ENCODE data around the gene NCEH1. TPM values are rescaled to one million over a fixed set of nuclear protein-coding genes. Genes with fewer than 3 reads are reported as not detected.

Gene NCEH1
- total RNA-seq, 2 donors from 2014 or later: 1.0 to 2.4 TPM

DNA sequence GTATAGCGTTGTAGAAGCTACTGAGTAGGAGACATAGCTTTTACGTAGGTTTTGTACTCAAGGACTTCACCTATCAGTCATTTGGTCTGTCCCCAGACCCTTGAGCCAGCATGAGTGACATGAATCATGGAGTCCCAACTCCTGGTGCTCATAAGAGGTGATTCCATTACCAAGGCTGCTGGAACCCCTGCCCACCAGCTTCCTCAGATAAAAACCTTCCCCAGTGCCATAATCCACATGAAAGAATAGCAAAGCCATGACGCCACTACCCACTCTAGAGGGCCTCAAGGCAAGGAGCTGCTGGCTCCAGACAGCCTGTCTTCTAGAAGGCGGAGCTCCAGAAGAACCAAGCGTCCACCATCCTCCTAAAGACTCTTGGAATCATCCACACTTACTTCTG is 69.6 kb downstream of the NCEH1 start:
- no peak for ATAC-seq

DNA sequence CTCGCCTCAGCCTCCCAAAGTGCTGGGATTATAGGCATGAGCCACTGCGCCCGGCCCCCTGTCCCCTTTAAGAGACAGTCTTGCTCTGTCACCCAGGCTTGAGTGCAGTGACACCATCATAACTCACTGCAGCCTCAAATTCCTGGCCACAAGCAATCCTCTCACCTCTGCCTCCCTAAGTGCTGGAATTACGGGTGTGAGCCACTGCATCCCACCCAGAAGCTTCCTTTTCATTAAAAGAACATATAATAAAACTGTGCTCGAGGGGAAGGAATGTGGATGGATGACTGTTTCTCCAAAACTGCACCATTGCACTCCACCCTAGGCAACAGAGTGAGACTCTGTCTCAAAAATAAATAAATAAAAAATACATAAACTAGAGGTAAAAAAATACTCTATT is 70.1 kb downstream of the NCEH1 start:
- DNase-seq (no peak), ATAC-seq (no peak)
- Mint-ChIP-seq H3K36me3 (ENCODE audit: low read depth) (peaks cover 5% of the 10 kb centered on the region), H3K4me3 (no peak overlapping the region), H3K4me1 (no peaks in the 10 kb centered on the region), H3K27me3 (no peaks in the 10 kb centered on the region), H3K27ac (no peak overlapping the region)
- no peaks in the 10 kb centered on the region for H3K9me3 ChIP-seq (ENCODE audit: control insufficient read depth, low read length, poor library complexity, severe bottlenecking)

More for the DNA sequence above, 69.6 kb downstream of the NCEH1 start:
- H3K9me3 ChIP-seq (ENCODE audit: control insufficient read depth, low read length, poor library complexity, severe bottlenecking): no peaks in the 10 kb centered on the region
- Mint-ChIP-seq H3K36me3 (ENCODE audit: low read depth) (peaks cover 5% of the 10 kb centered on the region), H3K27me3 (no peaks in the 10 kb centered on the region), H3K4me1 (no peaks in the 10 kb centered on the region), H3K27ac (no peak overlapping the region), H3K4me3 (no peak overlapping the region)
- DNase-seq: no peak

DNA sequence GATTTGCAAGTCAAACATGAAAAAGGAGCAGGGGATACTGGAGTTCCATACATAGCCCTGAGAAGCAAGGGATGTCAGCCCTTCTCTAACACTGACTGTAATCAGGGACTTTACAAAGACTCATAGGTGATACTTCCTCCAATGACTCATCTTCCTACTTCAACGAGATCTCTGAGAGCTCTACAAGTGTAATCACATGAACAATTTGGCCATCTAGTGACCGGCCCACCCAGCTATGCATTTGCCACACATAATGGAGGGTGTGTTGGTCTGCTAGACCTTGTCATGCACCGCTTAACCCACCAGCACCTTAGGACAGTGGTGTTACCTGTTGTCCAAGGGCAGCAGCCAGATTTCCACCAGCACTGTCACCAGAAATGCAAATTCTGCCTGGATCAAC is 75.3 kb downstream of the NCEH1 start:
- H3K27me3 Mint-ChIP-seq: no peaks in the 10 kb centered on the region
- no peak overlapping the region for H3K27ac Mint-ChIP-seq
- H3K36me3 Mint-ChIP-seq (ENCODE audit: low read depth): no peaks in the 10 kb centered on the region
- H3K4me3 Mint-ChIP-seq: no peak overlapping the region
- H3K4me1 Mint-ChIP-seq: peaks cover 2% of the 10 kb centered on the region
- no peaks in the 10 kb centered on the region for H3K9me3 ChIP-seq (ENCODE audit: control insufficient read depth, low read length, poor library complexity, severe bottlenecking)
- no peak for ATAC-seq
- DNase-seq: no peak

DNA sequence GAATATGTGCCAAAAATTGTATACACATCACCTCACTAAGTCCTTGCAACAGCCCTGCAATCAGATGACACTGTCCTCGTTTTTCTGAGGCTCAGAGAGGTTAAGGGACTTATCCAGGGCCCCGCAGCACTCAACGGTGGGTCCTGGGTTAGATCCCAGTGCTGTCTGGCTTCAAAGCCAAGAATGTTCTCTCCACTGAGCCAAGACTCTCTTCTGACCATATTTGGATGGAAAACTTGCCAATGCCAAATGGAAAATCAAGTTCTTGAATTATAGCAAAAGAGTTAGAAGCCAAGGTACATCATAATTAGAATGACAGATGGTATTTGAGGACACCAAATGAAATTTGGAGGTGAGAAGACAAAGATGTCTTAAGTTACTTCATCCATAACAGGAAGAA is 75.9 kb downstream of the NCEH1 start:
- ATAC-seq (no peak), DNase-seq (no peak)
- Mint-ChIP-seq H3K27ac (no peak overlapping the region), H3K27me3 (no peaks in the 10 kb centered on the region), H3K4me3 (no peak overlapping the region), H3K36me3 (ENCODE audit: low read depth) (no peaks in the 10 kb centered on the region), H3K4me1 (peaks cover 5% of the 10 kb centered on the region)
- H3K9me3 ChIP-seq (ENCODE audit: control insufficient read depth, low read length, poor library complexity, severe bottlenecking): no peaks in the 10 kb centered on the region

DNA sequence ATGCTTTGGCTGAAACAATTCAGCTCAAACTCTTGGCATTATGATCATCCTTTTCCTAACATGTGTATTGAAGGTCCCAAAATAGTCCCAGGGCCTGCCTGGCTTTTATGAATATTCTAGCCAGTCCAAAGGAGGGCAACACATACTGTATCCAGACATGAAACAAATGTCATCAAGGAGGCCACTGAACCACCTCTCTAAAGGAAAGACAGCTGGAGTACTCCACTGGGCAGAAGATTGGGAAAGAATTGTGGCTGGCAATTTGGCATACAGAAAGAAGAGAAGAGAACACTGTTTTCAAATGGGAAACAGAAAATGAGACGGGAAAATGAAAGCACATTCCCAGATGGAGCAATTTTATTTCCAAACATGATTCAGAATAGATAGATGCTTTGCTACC is 80.6 kb downstream of the NCEH1 start:
- H3K4me1 Mint-ChIP-seq: peaks cover 2% of the 10 kb centered on the region
- no peak overlapping the region for H3K27ac Mint-ChIP-seq
- ATAC-seq: no peak
- H3K27me3 Mint-ChIP-seq: peaks cover 3% of the 10 kb centered on the region
- H3K9me3 ChIP-seq (ENCODE audit: control insufficient read depth, low read length, poor library complexity, severe bottlenecking): no peaks in the 10 kb centered on the region
- peaks cover 2% of the 10 kb centered on the region for H3K36me3 Mint-ChIP-seq (ENCODE audit: low read depth)
- H3K4me3 Mint-ChIP-seq: no peak overlapping the region
- no peak for DNase-seq

DNA sequence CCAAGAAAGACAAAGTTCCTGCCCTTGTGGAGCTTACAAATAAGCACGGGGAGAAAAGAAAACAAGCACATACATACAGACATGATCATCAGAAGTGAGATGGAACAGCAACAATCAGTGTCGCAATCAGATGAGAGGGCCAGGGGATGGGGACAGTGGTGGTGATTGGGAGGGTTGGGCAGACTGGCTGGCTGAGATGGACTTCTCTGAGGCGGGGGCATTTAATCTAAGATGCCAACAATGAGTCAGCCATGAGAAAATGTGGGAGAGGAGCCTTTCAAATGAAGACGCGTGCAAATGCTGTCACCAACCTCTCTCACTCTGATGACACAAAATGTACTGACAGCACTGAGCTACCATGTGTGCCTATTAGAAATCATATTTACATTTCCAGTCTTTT is 81.4 kb downstream of the NCEH1 start:
- Mint-ChIP-seq H3K27me3 (peaks cover 6% of the 10 kb centered on the region), H3K36me3 (ENCODE audit: low read depth) (peaks cover 5% of the 10 kb centered on the region), H3K27ac (no peak overlapping the region), H3K4me3 (no peak overlapping the region), H3K4me1 (peaks cover 2% of the 10 kb centered on the region)
- DNase-seq (no peak), ATAC-seq (no peak)
- H3K9me3 ChIP-seq (ENCODE audit: control insufficient read depth, low read length, poor library complexity, severe bottlenecking): no peaks in the 10 kb centered on the region

DNA sequence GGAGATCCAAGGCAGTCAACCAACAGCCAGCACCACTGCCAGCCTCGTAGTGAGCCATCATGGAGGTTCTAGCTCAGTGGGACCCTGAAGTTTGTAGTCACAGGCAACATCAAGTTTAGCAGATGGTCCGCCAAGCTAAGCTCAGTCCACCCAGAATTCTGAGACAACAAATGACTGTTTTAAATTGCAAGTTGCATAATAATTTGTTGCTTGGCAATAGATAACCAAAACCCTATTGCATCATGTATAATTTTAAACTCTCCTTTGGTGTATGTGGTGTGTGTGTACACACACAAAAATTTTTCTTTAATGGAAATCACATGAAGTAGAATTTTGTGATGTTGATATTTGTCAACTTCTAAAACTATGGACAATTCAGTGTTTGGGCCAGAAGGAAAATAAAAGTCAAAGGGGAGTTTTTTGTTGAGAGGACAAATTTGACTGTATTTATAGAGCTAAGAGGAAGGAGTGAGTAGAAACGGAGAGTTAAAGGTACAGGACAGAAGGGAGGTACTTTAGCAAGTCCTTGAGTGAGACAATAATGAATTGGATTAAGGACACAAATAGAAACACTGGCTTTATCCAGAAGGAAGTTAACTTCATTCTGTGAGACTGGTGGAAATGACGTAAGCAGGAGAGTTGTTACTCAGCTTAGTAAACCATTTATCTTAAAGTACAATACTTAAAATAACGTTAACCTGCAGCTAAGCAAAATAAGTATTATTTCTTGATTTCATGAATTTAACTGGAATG is 83.6 kb downstream of the NCEH1 start:
- H3K4me3 Mint-ChIP-seq: no peak overlapping the region
- no peak overlapping the region for H3K27ac Mint-ChIP-seq
- H3K36me3 Mint-ChIP-seq (ENCODE audit: low read depth): peaks cover 5% of the 10 kb centered on the region
- no peak for ATAC-seq
- H3K4me1 Mint-ChIP-seq: peaks cover 3% of the 10 kb centered on the region
- peaks cover 6% of the 10 kb centered on the region for H3K27me3 Mint-ChIP-seq
- no peak for DNase-seq
- H3K9me3 ChIP-seq (ENCODE audit: control insufficient read depth, low read length, poor library complexity, severe bottlenecking): no peaks in the 10 kb centered on the region

DNA sequence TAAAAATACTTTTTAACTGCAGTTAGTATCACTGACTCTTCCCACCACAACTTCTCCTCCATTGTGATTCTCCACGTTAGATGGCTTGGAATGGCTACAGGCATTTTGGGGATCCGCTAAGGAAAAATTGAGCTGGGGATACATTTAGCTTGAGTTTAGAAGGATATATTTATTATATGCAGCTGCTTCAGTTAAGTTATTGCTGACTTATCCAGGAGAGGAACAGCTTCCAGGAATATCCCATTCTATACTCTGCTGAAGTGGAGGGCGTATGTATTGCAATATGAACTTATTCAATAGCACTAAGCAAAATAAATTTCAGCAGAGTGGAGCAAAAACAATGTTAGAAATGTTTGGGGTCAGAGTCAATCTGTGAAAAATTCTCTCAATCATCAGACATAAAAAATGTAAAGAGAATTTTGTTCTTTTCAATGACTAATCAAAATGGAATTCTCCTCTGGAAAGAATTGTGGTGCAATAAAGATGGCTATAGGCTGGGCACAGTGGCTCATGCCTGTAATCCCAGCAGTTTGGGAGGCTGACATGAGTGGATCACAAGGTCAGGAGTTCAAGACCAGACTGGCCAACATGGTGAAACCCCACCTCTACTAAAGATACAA is 84.7 kb downstream of the NCEH1 start:
- no peak for ATAC-seq
- H3K27me3 Mint-ChIP-seq: peaks cover 6% of the 10 kb centered on the region
- peaks cover 4% of the 10 kb centered on the region for H3K4me1 Mint-ChIP-seq
- H3K9me3 ChIP-seq (ENCODE audit: control insufficient read depth, low read length, poor library complexity, severe bottlenecking): no peaks in the 10 kb centered on the region
- H3K27ac Mint-ChIP-seq: no peak overlapping the region
- H3K4me3 Mint-ChIP-seq: no peak overlapping the region
- peaks cover 5% of the 10 kb centered on the region for H3K36me3 Mint-ChIP-seq (ENCODE audit: low read depth)
- no peak for DNase-seq

DNA sequence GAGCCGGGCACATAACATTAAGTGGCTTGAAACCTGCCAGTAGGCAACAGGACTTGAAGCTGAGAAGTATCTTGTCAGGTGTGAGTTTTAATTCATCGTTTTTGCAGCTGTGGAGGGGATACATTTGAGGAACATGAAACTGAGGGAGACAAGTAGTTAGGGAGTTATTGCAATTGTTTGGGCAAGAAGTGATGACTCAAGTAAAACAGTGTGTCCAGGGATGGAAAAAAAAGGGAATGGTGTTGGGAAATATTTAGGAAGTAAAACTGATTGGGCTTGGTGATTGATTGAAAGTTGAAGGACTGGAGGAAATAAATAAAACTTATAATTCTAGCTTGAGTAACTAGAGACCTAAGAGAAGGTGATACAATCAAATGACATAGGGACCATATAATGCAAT is 85.5 kb downstream of the NCEH1 start:
- no peaks in the 10 kb centered on the region for H3K9me3 ChIP-seq (ENCODE audit: control insufficient read depth, low read length, poor library complexity, severe bottlenecking)
- no peak overlapping the region for H3K27ac Mint-ChIP-seq
- peaks cover 5% of the 10 kb centered on the region for H3K36me3 Mint-ChIP-seq (ENCODE audit: low read depth)
- ATAC-seq (no peak), DNase-seq (no peak)
- peaks cover 4% of the 10 kb centered on the region for H3K4me1 Mint-ChIP-seq
- H3K27me3 Mint-ChIP-seq: peaks cover 6% of the 10 kb centered on the region
- H3K4me3 Mint-ChIP-seq: no peak overlapping the region

DNA sequence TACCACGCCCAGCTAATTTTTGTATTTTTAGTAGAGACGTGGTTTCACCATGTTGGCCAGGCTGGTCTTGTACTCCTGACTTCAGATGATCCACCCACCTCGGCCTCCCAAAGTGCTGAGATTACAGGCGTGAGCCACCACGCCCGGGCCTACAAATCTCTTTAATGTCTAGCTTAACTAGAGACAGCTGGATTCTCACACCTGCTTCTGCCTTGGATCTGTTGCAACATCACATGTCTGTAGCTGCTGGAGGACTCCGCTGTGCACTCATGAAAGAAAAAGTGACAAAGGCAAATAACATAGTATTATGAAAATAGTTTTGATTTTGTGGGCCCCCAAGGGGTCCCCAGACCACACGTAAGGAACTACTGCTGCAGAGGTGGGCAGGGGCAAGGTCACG is 85.9 kb downstream of the NCEH1 start:
- no peaks in the 10 kb centered on the region for H3K9me3 ChIP-seq (ENCODE audit: control insufficient read depth, low read length, poor library complexity, severe bottlenecking)
- ATAC-seq (no peak), DNase-seq (no peak)
- H3K27me3 Mint-ChIP-seq: peaks cover 6% of the 10 kb centered on the region
- H3K4me3 Mint-ChIP-seq: no peak overlapping the region
- H3K4me1 Mint-ChIP-seq: peaks cover 2% of the 10 kb centered on the region
- no peak overlapping the region for H3K27ac Mint-ChIP-seq
- peaks cover 5% of the 10 kb centered on the region for H3K36me3 Mint-ChIP-seq (ENCODE audit: low read depth)

DNA sequence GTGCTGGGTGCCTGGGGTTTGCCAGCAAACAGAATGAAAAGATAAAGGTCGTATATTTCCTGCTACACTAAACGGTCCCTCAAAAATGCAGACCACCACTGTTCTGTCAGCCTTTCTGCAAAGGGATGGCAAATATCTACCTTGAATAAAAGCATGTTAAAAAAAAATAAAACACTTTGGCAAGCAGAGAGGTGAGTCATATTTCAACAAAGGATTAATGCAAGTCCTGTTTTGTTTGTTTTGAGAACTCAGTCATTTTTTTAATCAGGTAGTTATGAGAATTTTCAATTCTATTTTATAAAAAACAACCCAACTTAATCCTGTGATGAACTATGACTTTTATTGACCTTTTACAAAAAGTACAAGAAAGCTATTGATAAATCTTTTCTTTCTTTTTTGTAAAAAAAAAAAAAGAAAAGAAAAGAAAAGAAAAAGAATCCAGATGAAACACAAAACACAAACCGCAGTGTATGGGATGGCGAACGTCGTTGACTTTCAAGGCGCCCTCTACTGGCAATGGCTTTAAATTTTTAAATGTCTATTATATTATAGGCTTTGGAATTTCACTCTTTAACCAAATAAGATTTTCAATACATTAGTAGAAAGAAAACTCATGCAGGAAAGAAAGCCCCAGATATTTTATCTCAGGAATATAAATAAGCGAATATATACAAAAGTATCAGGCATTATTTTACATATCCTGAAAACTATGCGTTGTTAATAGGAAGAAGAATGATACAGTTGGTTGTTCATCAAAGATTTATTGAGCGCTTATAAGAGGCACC is 87.8 kb downstream of the NCEH1 start:
- H3K36me3 Mint-ChIP-seq (ENCODE audit: low read depth): peaks cover 5% of the 10 kb centered on the region
- no peak overlapping the region for H3K4me3 Mint-ChIP-seq
- peak; percentile 57 for ATAC-seq
- peak in 1 of 3 donors; percentile 24 for DNase-seq
- H3K4me1 Mint-ChIP-seq: peaks cover 2% of the 10 kb centered on the region
- no peaks in the 10 kb centered on the region for H3K9me3 ChIP-seq (ENCODE audit: control insufficient read depth, low read length, poor library complexity, severe bottlenecking)
- peaks cover 6% of the 10 kb centered on the region for H3K27me3 Mint-ChIP-seq
- peak overlapping the region; percentile 73 for H3K27ac Mint-ChIP-seq

DNA sequence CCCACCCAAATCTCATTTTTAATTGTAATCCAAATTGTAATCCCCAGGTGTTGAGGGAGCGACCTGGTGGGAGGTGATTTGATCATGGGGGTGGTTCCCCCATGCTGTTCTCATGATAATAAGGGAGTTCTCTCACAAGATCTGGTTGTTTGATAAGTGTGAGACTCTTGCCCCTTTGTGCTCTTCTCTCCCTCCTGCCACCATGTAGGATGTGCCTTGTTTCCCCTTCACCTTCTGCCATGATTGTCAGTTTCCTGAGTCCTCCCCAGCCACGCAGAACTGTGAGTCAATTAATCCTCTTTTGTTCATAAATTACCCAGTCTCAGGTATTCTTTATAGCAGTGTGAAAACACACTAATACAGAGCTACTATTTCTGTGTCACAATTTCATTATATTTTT is 88.7 kb downstream of the NCEH1 start:
- Mint-ChIP-seq H3K4me1 (peaks cover 3% of the 10 kb centered on the region), H3K27ac (peak overlapping the region; percentile 57), H3K4me3 (no peak overlapping the region), H3K27me3 (peaks cover 6% of the 10 kb centered on the region), H3K36me3 (ENCODE audit: low read depth) (peaks cover 5% of the 10 kb centered on the region)
- no peak for DNase-seq
- H3K9me3 ChIP-seq (ENCODE audit: control insufficient read depth, low read length, poor library complexity, severe bottlenecking): no peaks in the 10 kb centered on the region
- no peak for ATAC-seq

DNA sequence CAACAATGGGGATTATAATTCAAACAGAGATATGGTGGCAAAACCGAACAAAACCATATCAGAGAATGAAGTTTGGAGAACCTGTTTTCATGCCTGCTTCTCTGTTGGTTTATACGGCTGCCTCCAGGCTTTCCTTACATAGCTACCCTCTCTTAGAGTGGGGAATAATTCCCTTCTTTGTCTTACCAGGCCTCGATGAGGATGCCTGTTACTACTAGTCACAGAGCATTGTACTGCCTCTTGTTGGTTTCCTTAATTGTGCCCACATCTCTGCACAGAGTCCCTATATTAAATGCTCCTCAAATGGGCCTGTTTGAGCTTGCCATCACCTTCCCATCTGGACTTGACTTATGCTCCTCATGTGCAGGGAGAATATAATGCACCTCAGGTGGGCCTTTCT is 92.9 kb downstream of the NCEH1 start:
- no peak for DNase-seq
- no peaks in the 10 kb centered on the region for H3K9me3 ChIP-seq (ENCODE audit: control insufficient read depth, low read length, poor library complexity, severe bottlenecking)
- no peak overlapping the region for H3K27ac Mint-ChIP-seq
- H3K4me3 Mint-ChIP-seq: no peak overlapping the region
- no peak for ATAC-seq
- H3K36me3 Mint-ChIP-seq (ENCODE audit: low read depth): no peaks in the 10 kb centered on the region
- peaks cover 16% of the 10 kb centered on the region for H3K4me1 Mint-ChIP-seq
- no peaks in the 10 kb centered on the region for H3K27me3 Mint-ChIP-seq

All from T-helper 17 cell (primary cell).